Fibroblast of skin of left biceps (primary cell): Measurements from ENCODE around the gene PDLIM7.
"Not testable (repeated sequence)": the region's sequence is repeated elsewhere in the genome, so short reads cannot be mapped to it uniquely, and the experiment has no call there.

ENCODE experiments used
- DNase-seq, 2 experiments: peaks; one replicate each; pipeline ENCODE4 v3.0.0-alpha.2; 2013; ENCODE audit warnings: low read depth in 2 of 2

The PDLIM7 gene

GRCh38 chr5:177490992-177491391, 6.4 kb downstream of the PDLIM7 start:
- no peak for DNase-seq

- DNase-seq, result no peak
Measured at GRCh38 chr5:177490311-177490991, 7.0 kb downstream of the PDLIM7 start.

GRCh38 chr5:177489119-177489716, 8.2 kb downstream of the PDLIM7 start:
- no peak for DNase-seq

GRCh38 chr5:177487975-177488374, 9.4 kb downstream of the PDLIM7 start:
- DNase-seq, result no peak

- no peak for DNase-seq
Measured at GRCh38 chr5:177487144-177487543, 10.3 kb downstream of the PDLIM7 start.

- DNase-seq, result no peak
Measured at GRCh38 chr5:177486256-177486655, 11.1 kb downstream of the PDLIM7 start.

- not testable (repeated sequence) for DNase-seq
Measured at GRCh38 chr5:177485753-177486152, 11.7 kb downstream of the PDLIM7 start.

- DNase-seq, result no peak
Measured at GRCh38 chr5:177484902-177485549, 12.4 kb downstream of the PDLIM7 start.

- no peak for DNase-seq
Measured at GRCh38 chr5:177483994-177484901, 13.2 kb downstream of the PDLIM7 start.

- DNase-seq, result no peak
Measured at GRCh38 chr5:177483042-177483441, 14.4 kb downstream of the PDLIM7 start.

GRCh38 chr5:177482359-177482795, 15.0 kb downstream of the PDLIM7 start:
- DNase-seq, result no peak

GRCh38 chr5:177479774-177480173, 17.6 kb downstream of the PDLIM7 start:
- no peak for DNase-seq

- DNase-seq, result no peak
Measured at GRCh38 chr5:177478711-177479646, 18.4 kb downstream of the PDLIM7 start.

- DNase-seq, result no peak
Measured at GRCh38 chr5:177477701-177478477, 19.5 kb downstream of the PDLIM7 start.

- no peak for DNase-seq
Measured at GRCh38 chr5:177476531-177477233, 20.7 kb downstream of the PDLIM7 start.

- DNase-seq, result no peak
Measured at GRCh38 chr5:177475563-177476427, 21.6 kb downstream of the PDLIM7 start.

- no peak for DNase-seq
Measured at GRCh38 chr5:177474846-177475562, 22.4 kb downstream of the PDLIM7 start.

- DNase-seq, result no peak
Measured at GRCh38 chr5:177474002-177474476, 23.4 kb downstream of the PDLIM7 start.
